ENCODE measurements around the gene OR6C2. TPM values are rescaled to one million over a fixed set of nuclear protein-coding genes. Genes with fewer than 3 reads are reported as not detected.
"Not testable (repeated sequence)": the region's sequence is repeated elsewhere in the genome, so short reads cannot be mapped to it uniquely, and the experiment has no call there.

The OR6C2 gene
- total and polyA plus RNA-seq, 2 of the 8 experiments (the other 6 are each of a cell fraction or from before 2014, with no cell fraction given), result not detected

GRCh38 chr12:55407866-55408265 lies 36.0 kb upstream of the OR6C2 start (continued):
- no peak for TF ChIP-seq ATF2 (IDR thresholded peaks at IDR 0.05; ENCODE audit: low read length)
- TF ChIP-seq SRF (IDR thresholded peaks at IDR 0.05; ENCODE audit: low read depth, low read length), result no peak
- no peak for TF ChIP-seq BCL11A (IDR thresholded peaks at IDR 0.05; ENCODE audit: low read depth in 2 of 2, low read length in 2 of 2)
- no peak for TF ChIP-seq EZH2 (IDR thresholded peaks at IDR 0.05; ENCODE audit: low read depth, low read length, severe bottlenecking)
- TF ChIP-seq TEAD4 (IDR thresholded peaks at IDR 0.05; ENCODE audit: low read depth, low read length), result no peak
- no peak for TF ChIP-seq TBP (IDR thresholded peaks at IDR 0.05; ENCODE audit: low read depth, low read length)

GRCh38 chr12:55409133-55409532 lies 34.7 kb upstream of the OR6C2 start:
- DNase-seq (ENCODE audit: low read depth in 1 of 2, low spot score in 2 of 2); FAIRE-seq: not testable (repeated sequence)
- WGBS, 2 experiments (ENCODE audit: extremely low coverage in 1 of 2, insufficient coverage in 1 of 2, insufficient read length in 1 of 2, insufficient replicate concordance in 2 of 2, low coverage in 1 of 2, low lambda C conversion rate in 2 of 2, missing lambda C conversion rate in 1 of 2), result 92% methylated on average over 1 of the region's 1 CpG; no CpG with 5 or more reads in 1 of the 2 experiments

More at GRCh38 chr12:55409133-55409532, 34.7 kb upstream of the OR6C2 start:
- H2BK12ac ChIP-seq (ENCODE audit: low read depth, low read length); H4K20me1 ChIP-seq (replicated peaks in 1 of 2; ENCODE audit: control insufficient read depth in 1 of 2, insufficient read depth in 2 of 2, low read length in 2 of 2); H2BK20ac ChIP-seq (ENCODE audit: low read length); H3K36me3 ChIP-seq (ENCODE audit: control insufficient read depth in 2 of 4, insufficient read depth in 4 of 4, low read length in 3 of 4); H3K4me2 ChIP-seq (ENCODE audit: insufficient read depth in 1 of 2, low read depth in 2 of 2, low read length in 2 of 2); H4K5ac ChIP-seq (ENCODE audit: insufficient read length, low read depth, low read length); POLR2A ChIA-PET (ENCODE audit: partially characterized antibody); H3K27ac ChIP-seq (ENCODE audit: low read depth, low read length); H3K14ac ChIP-seq (ENCODE audit: insufficient read length); H3K27me3 ChIP-seq (replicated peaks in 1 of 4; ENCODE audit: control insufficient read depth in 3 of 4, extremely low read depth in 1 of 4, insufficient read depth in 3 of 4, low read length in 3 of 4); H3K79me1 ChIP-seq (ENCODE audit: low read depth, low read length); H3K23ac ChIP-seq (ENCODE audit: insufficient read length); H3K4me3 ChIP-seq (ENCODE audit: extremely low read depth in 1 of 4, insufficient read depth in 2 of 4, low read depth in 3 of 4, low read length in 4 of 4); CTCF ChIA-PET (ENCODE audit: partially characterized antibody); H2AFZ ChIP-seq (ENCODE audit: low read length); H3K9ac ChIP-seq (replicated peaks in 1 of 4; ENCODE audit: extremely low read depth in 1 of 4, low read depth in 3 of 4, low read length in 3 of 4); H4K8ac ChIP-seq (ENCODE audit: extremely low read depth, insufficient read depth, low read length); H2AK5ac ChIP-seq (ENCODE audit: low read depth, low read length); H3K18ac ChIP-seq (ENCODE audit: extremely low read depth, low read length); H4K91ac ChIP-seq (replicated peaks; ENCODE audit: insufficient read length, low read length); H3K4ac ChIP-seq (replicated peaks; ENCODE audit: insufficient read length, low read depth, low read length); H3K79me2 ChIP-seq (ENCODE audit: control insufficient read depth in 1 of 2, insufficient read depth in 2 of 2, low read length in 2 of 2); H3K4me1 ChIP-seq (replicated peaks in 1 of 4; ENCODE audit: control insufficient read depth in 3 of 4, insufficient read depth in 4 of 4, low read length in 3 of 4); H3K56ac ChIP-seq (replicated peaks; ENCODE audit: insufficient read length, low read depth, low read length); H2BK5ac ChIP-seq (ENCODE audit: low read depth, low read length); H2BK120ac ChIP-seq (replicated peaks; ENCODE audit: low read depth, low read length); H3K23me2 ChIP-seq (ENCODE audit: low read depth, low read length); H2BK15ac ChIP-seq (ENCODE audit: low read length): not testable (repeated sequence)
- H3K9me3 ChIP-seq (ENCODE audit: insufficient read depth in 2 of 2, low read depth in 1 of 2, low read length in 1 of 2), result peaks cover 0 to 12% of the 10 kb centered on the region in 2 experiments; a peak in 2 of 4 replicates
